OCI-LY1 (cell line): ENCODE data around the gene SMIM31.

Experiments
- EZH2 ChIP-seq: fragments of 200-600 bp; sonication (generic), shearing (Covaris generic); IDR thresholded peaks from 2 replicates; pipeline ENCODE4 v1.8.0; 2017; ENCODE audit warnings: borderline replicate concordance, mixed run types, mild to moderate bottlenecking, antibody characterized with exemption, low read length, moderate library complexity, mixed read lengths
- TF ChIP-seq, protein P1 (sequence below): fragments of 200-600 bp; sonication (generic), shearing (Covaris generic); IDR thresholded peaks from 2 replicates; pipeline ENCODE4 v1.5.1; 2017; ENCODE audit warnings: mild to moderate bottlenecking, antibody characterized with exemption, low read length, moderate library complexity, mixed read lengths

DNA sequence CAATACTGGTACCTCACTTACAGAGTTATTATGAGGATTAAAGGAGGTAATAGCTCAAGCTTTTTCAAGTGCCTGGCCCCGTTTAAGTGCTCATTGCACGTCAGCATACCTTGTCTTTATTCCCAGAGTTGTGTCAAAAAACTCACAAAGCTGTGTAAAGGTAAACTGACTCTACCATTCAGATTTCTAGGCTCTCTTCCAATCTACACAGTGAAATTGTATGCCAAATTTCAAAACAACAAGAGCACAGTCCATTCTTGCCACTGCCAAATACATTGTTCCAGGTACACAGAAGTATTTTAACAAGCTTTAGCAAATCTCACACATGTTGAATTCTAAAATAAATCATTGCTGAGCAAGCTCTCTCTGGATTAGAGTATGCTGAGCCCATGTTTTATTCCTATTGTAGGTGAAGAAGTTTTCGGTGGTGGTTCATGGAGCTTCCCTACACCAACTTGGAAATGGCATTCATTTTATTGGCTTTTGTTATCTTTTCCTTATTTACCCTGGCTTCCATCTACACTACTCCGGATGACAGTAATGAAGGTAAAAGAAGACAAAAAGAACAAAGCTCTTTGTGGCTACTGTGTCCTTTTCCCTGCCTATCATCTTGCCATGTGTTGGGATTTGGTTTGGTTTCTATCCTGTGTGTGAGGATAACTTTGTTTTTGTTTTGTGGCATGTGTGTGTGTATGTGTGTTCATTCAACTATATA is 16.2 kb downstream of the SMIM31 start:
- TF ChIP-seq EZH2, result no peak
- TF ChIP-seq, protein P1, sequence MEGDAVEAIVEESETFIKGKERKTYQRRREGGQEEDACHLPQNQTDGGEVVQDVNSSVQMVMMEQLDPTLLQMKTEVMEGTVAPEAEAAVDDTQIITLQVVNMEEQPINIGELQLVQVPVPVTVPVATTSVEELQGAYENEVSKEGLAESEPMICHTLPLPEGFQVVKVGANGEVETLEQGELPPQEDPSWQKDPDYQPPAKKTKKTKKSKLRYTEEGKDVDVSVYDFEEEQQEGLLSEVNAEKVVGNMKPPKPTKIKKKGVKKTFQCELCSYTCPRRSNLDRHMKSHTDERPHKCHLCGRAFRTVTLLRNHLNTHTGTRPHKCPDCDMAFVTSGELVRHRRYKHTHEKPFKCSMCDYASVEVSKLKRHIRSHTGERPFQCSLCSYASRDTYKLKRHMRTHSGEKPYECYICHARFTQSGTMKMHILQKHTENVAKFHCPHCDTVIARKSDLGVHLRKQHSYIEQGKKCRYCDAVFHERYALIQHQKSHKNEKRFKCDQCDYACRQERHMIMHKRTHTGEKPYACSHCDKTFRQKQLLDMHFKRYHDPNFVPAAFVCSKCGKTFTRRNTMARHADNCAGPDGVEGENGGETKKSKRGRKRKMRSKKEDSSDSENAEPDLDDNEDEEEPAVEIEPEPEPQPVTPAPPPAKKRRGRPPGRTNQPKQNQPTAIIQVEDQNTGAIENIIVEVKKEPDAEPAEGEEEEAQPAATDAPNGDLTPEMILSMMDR, result no peak
